Pancreas (tissue), 10 donors: Measurements from ENCODE around the gene ISG20L2. TPM values are rescaled to one million over a fixed set of nuclear protein-coding genes. Genes with fewer than 3 reads are reported as not detected.

ENCODE experiments used
- ATAC-seq, 4 donors: fragments of 200-7000 bp; cut with Tn5 transposase; one replicate each; pipeline versions ENCODE4 v1.8.0 to v1.9.1; 2020; ENCODE audit warnings: mild to moderate bottlenecking in 4 of 4, moderate library complexity in 4 of 4
- DNase-seq, 6 donors: peaks; one replicate each; pipeline ENCODE4 v3.0.0-alpha.2; 2020
- FAIRE-seq: peaks from 2 replicates; lab custom pipeline; 2012; peaks lifted over from hg19 to GRCh38; lab: Jason Lieb, UNC
- H3K27ac ChIP-seq, 4 donors: fragments of 200-600 bp; sonication (generic); 1 replicate in 3 of 4; 2 replicates in 1 of 4; pipeline versions ENCODE4 v1.5.0 to v1.8.0; 2020
- H3K27me3 ChIP-seq, 4 donors: fragments of 200-600 bp; one replicate each; pipeline ENCODE4 v1.8.0; 2021
- H3K36me3 ChIP-seq, 3 donors: fragments of 200-600 bp; sonication (generic) in 1 of 3; one replicate each; pipeline versions ENCODE4 v1.5.0 to v1.8.0; 2020 to 2021
- H3K4me1 ChIP-seq, 3 donors: fragments of 200-600 bp; one replicate each; pipeline ENCODE4 v1.8.0; 2021
- H3K4me3 ChIP-seq, 4 donors: fragments of 200-600 bp; sonication (generic) in 2 of 4; one replicate each; pipeline versions ENCODE4 v1.5.0 to v1.8.0; 2020 to 2021
- H3K9me3 ChIP-seq, 4 donors: fragments of 200-600 bp; one replicate each; pipeline ENCODE4 v1.8.0; 2021
- WGBS, 2 donors: extraction: QIAGEN DNeasy Blood & Tissue Kit; methylation state at CpG; one replicate each; pipeline ENCODE4 v1.1.7; 2013; 5-methylcytosine and 5-hydroxymethylcytosine counted together
- intact Hi-C, 3 donors: fragments of 100-400 bp; cut with DNase I; formaldehyde crosslinking; loops; one replicate each; pipeline versions ENCODE4 v1.11.1 to v1.14.2; 2022
- polyA plus RNA-seq, 2 donors: library from polyadenylated mRNA; stranded (reverse); fragments of 200-250 nt; gene quantifications; one replicate each; pipeline ENCODE4 v1.2.3, GENCODE V29; 2013
- total RNA-seq, 6 donors: library from RNA; stranded (reverse); fragmentation: NEBNext Ultra II Directional in 4 of 6; extraction: Animal tissue kit (Norgen Biotek cat#: 25700) in 4 of 6; gene quantifications; one replicate each; pipeline versions ENCODE4 v1.2.1 to v1.2.4, GENCODE V29; 2021 to 2023
- TF ChIP-seq, protein P1 (sequence below), 4 donors: fragments of 200-600 bp; sonication (generic) in 3 of 4; IDR thresholded peaks; one replicate each; pipeline versions ENCODE4 v1.5.0 to v1.8.0; 2021; ENCODE audit warnings: antibody characterized with exemption in 4 of 4
- donor health status: healthy with polysubstance abuse.
- donor health status: DM: no; HTN: no; CAD: no; lungs with moderate emphysema.
- donor health status: DM: no; HTN: no; CAD: no.
- donor health status: control.
- donor health status: control.
- donor health status: Bipolar disorder and iron deficiency.
- donor health status: DM: yes; HTN: yes; CAD: no.
- donor health status: DM: no; HTN: no; CAD: no.
- donor health status: DM: no; HTN: no; CAD: no.
- donor health status: DM: yes; HTN: yes; CAD: no.

ISG20L2 gene
- total and polyA plus RNA-seq, 8 donors = 5.2 to 13.2 (median 8.3) TPM

GRCh38 chr1:156697481-156697880, 31.1 kb downstream of the ISG20L2 start:
- intact Hi-C loops = no loop called here
- H3K4me3 ChIP-seq = no peak overlapping the region
- no peak for DNase-seq
- ATAC-seq = no peak
- 77 to 80% methylated on average over 8 of the region's 8 CpGs for WGBS, 2 donors
- no peak for FAIRE-seq
- no peak overlapping the region for H3K27ac ChIP-seq
- H3K36me3 ChIP-seq = no peaks in the 10 kb centered on the region
- H3K4me1 ChIP-seq = peaks cover 3 to 5% (median 5%) of the 10 kb centered on the region in 3 donors
- H3K27me3 ChIP-seq = no peaks in the 10 kb centered on the region
- H3K9me3 ChIP-seq = no peaks in the 10 kb centered on the region
- TF ChIP-seq, protein P1, sequence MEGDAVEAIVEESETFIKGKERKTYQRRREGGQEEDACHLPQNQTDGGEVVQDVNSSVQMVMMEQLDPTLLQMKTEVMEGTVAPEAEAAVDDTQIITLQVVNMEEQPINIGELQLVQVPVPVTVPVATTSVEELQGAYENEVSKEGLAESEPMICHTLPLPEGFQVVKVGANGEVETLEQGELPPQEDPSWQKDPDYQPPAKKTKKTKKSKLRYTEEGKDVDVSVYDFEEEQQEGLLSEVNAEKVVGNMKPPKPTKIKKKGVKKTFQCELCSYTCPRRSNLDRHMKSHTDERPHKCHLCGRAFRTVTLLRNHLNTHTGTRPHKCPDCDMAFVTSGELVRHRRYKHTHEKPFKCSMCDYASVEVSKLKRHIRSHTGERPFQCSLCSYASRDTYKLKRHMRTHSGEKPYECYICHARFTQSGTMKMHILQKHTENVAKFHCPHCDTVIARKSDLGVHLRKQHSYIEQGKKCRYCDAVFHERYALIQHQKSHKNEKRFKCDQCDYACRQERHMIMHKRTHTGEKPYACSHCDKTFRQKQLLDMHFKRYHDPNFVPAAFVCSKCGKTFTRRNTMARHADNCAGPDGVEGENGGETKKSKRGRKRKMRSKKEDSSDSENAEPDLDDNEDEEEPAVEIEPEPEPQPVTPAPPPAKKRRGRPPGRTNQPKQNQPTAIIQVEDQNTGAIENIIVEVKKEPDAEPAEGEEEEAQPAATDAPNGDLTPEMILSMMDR (IDR thresholded peaks at IDR 0.05) = no peak

DNA sequence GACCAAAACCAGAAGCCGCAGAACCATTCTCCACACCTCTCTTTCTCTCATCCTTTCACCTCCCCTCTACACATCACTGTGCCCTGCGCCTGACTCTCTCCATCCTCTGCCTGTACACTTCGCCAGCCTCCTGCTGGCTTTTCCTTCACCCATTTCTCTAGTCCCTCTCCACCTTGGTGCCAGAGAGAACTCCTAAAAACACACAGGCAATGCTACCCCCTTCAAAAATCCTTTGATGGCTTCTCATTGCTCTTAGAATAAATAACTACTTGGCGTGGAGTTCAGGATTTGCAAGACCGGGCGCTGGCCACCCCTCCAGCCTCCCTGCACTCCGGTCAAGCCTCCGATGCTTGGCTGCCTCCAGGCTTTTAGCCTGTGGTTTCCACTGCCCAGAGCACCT, 31.8 kb downstream of the ISG20L2 start:
- 85 to 92% methylated on average over 8 of the region's 8 CpGs for WGBS, 2 donors
- Histone ChIP-seq H3K36me3 (no peaks in the 10 kb centered on the region), H3K27me3 (no peaks in the 10 kb centered on the region), H3K27ac (no peak overlapping the region), H3K9me3 (no peaks in the 10 kb centered on the region), H3K4me1 (peaks cover 5 to 9% (median 9%) of the 10 kb centered on the region in 3 donors), H3K4me3 (no peak overlapping the region)
- DNase-seq (no peak), ATAC-seq (no peak), FAIRE-seq (no peak)
- TF ChIP-seq, protein P1 (IDR thresholded peaks at IDR 0.05) = no peak
- intact Hi-C loops = no loop called here

DNA sequence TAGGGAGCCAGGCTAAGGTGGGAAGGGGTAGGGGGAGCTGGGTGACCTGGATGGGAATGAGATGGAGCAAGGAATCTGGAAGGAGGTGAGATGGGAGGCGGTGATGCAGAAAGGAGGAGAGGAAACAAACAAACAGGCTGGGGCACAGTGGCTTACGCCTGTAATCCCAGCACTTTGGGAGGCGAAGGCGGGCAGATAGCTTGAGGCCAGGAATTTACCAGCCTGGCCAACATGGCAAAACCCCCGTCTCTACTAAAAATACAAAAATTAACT, 33.9 kb downstream of the ISG20L2 start:
- 89 to 96% methylated on average over 5 of the region's 5 CpGs for WGBS, 2 donors
- FAIRE-seq (no peak), DNase-seq (peak in 1 of 6 donors; percentile 6), ATAC-seq (no peak)
- TF ChIP-seq, protein P1 (IDR thresholded peaks at IDR 0.05) = no peak
- intact Hi-C loops = loop anchor here in 2 of 3 donors (5.0 kb wide), 1 partner anchor 33 kb away; the partner anchor contains the start of genes ISG20L2 (in 2 of the 2) and METTL25B (in 2 of the 2)
- Histone ChIP-seq H3K9me3 (no peaks in the 10 kb centered on the region), H3K27ac (no peak overlapping the region), H3K27me3 (no peaks in the 10 kb centered on the region), H3K4me1 (peaks cover 5 to 12% (median 9%) of the 10 kb centered on the region in 3 donors), H3K4me3 (no peak overlapping the region), H3K36me3 (no peaks in the 10 kb centered on the region)

- peaks cover 5 to 12% (median 9%) of the 10 kb centered on the region in 3 donors for H3K4me1 ChIP-seq
- H3K36me3 ChIP-seq = no peaks in the 10 kb centered on the region
- DNase-seq (peak in 1 of 6 donors; percentile 51), ATAC-seq (peak in 2 of 4 donors; percentile 29 to 46), FAIRE-seq (no peak)
- H3K27ac ChIP-seq = no peak overlapping the region
- intact Hi-C loops = loop anchor here in 2 of 3 donors (5.0 kb wide), 1 partner anchor 33 kb away; the partner anchor contains the start of genes ISG20L2 (in 2 of the 2) and METTL25B (in 2 of the 2)
- TF ChIP-seq, protein P1 (IDR thresholded peaks at IDR 0.05) = no peak
- H3K4me3 ChIP-seq = no peak overlapping the region
- no peaks in the 10 kb centered on the region for H3K27me3 ChIP-seq
- WGBS, 2 donors = 76 to 80% methylated on average over 12 of the region's 12 CpGs
- H3K9me3 ChIP-seq = no peaks in the 10 kb centered on the region
Measured at GRCh38 chr1:156693848-156694689, 34.5 kb downstream of the ISG20L2 start.
